Liver (tissue), 9 donors: ENCODE results near the gene ARNT2. TPM values are rescaled to one million over a fixed set of nuclear protein-coding genes. Genes with fewer than 3 reads are reported as not detected.

Experiments
- DNase-seq: peaks from one replicate; pipeline ENCODE4 v3.0.0-alpha.2; 2017; ENCODE audit warnings: low spot score
- H3K27ac ChIP-seq, 2 donors: one replicate each; pipeline ENCODE4 v1.7.0; 2013; ENCODE audit warnings: inconsistent platforms in 2 of 2, low read length in 2 of 2, control low read depth in 1 of 2, low read depth in 1 of 2, mild to moderate bottlenecking in 1 of 2
- H3K27me3 ChIP-seq, 4 donors: one replicate each; pipeline versions ENCODE4 v1.6.1 to v1.7.0; 2013; ENCODE audit warnings: low read length in 3 of 4, inconsistent platforms in 1 of 4, mild to moderate bottlenecking in 1 of 4, moderate library complexity in 1 of 4; ENCODE audit not compliant: control insufficient read depth in 4 of 4, insufficient read depth in 4 of 4
- H3K36me3 ChIP-seq, 4 donors: one replicate each; pipeline versions ENCODE4 v1.6.1 to v1.7.0; 2013; ENCODE audit warnings: low read length in 3 of 4, mild to moderate bottlenecking in 3 of 4, low read depth in 1 of 4, moderate library complexity in 1 of 4; ENCODE audit not compliant: control insufficient read depth in 4 of 4, insufficient read depth in 3 of 4
- H3K4me1 ChIP-seq, 4 donors: one replicate each; pipeline versions ENCODE4 v1.6.1 to v1.7.0; 2013; ENCODE audit warnings: low read length in 3 of 4, mild to moderate bottlenecking in 3 of 4, moderate library complexity in 1 of 4; ENCODE audit not compliant: control insufficient read depth in 4 of 4, insufficient read depth in 4 of 4
- H3K4me3 ChIP-seq, 3 donors: one replicate each; pipeline versions ENCODE4 v1.6.1 to v1.7.0; 2013; ENCODE audit warnings: low read length in 3 of 3, control low read depth in 1 of 3, low read depth in 1 of 3, mild to moderate bottlenecking in 1 of 3
- H3K9ac ChIP-seq, 2 donors: one replicate each; pipeline ENCODE4 v1.7.0; 2013; ENCODE audit warnings: low read length in 2 of 2, mild to moderate bottlenecking in 2 of 2, moderate library complexity in 2 of 2, control low read depth in 1 of 2, low read depth in 1 of 2
- H3K9me3 ChIP-seq, 4 donors: one replicate each; pipeline versions ENCODE4 v1.6.1 to v1.7.0; 2013; ENCODE audit warnings: low read length in 3 of 4; ENCODE audit not compliant: control insufficient read depth in 4 of 4
- EGR1 ChIP-seq, 2 donors: IDR thresholded peaks; 2 replicates each; pipeline ENCODE4 v1.6.1; 2016 to 2018; ENCODE audit warnings: antibody characterized with exemption in 2 of 2, low read depth in 2 of 2
- FOXA2 ChIP-seq: IDR thresholded peaks from 2 replicates; pipeline ENCODE4 v1.6.1; 2016; ENCODE audit warnings: antibody characterized with exemption
- GABPA ChIP-seq, 2 donors: IDR thresholded peaks in 1 of 2; conservative IDR thresholded peaks in 1 of 2; 2 replicates each; pipeline ENCODE4 v1.6.1; 2016; ENCODE audit warnings: antibody characterized with exemption in 2 of 2, mild to moderate bottlenecking in 1 of 2, moderate library complexity in 1 of 2
- HNF4A ChIP-seq, 2 donors: conservative IDR thresholded peaks; 2 replicates each; pipeline ENCODE4 v1.6.1; 2016; ENCODE audit warnings: antibody characterized with exemption in 2 of 2, mild to moderate bottlenecking in 2 of 2
- HNF4G ChIP-seq: IDR thresholded peaks from 2 replicates; pipeline ENCODE4 v1.6.1; 2016; ENCODE audit warnings: antibody characterized with exemption
- JUND ChIP-seq, 2 donors: IDR thresholded peaks; 2 replicates each; pipeline ENCODE4 v1.6.1; 2016; ENCODE audit warnings: antibody characterized with exemption in 2 of 2
- NR2F2 ChIP-seq: IDR thresholded peaks from 2 replicates; pipeline ENCODE4 v1.6.1; 2016; ENCODE audit warnings: antibody characterized with exemption
- RAD21 ChIP-seq, 2 donors: IDR thresholded peaks; 2 replicates each; pipeline ENCODE4 v1.6.1; 2016; ENCODE audit warnings: antibody characterized with exemption in 2 of 2, mild to moderate bottlenecking in 2 of 2
- RXRA ChIP-seq, 2 donors: IDR thresholded peaks; 2 replicates each; pipeline ENCODE4 v1.6.1; 2017 to 2018; ENCODE audit warnings: antibody characterized with exemption in 2 of 2, mild to moderate bottlenecking in 1 of 2
- SP1 ChIP-seq: IDR thresholded peaks from 2 replicates; pipeline ENCODE4 v1.6.1; 2018; ENCODE audit warnings: antibody characterized with exemption, mild to moderate bottlenecking
- YY1 ChIP-seq: IDR thresholded peaks from 2 replicates; pipeline ENCODE4 v1.6.1; 2016; ENCODE audit warnings: antibody characterized with exemption, mild to moderate bottlenecking
- WGBS: extraction: QIAGEN DNeasy Blood & Tissue Kit; methylation state at CpG from one replicate; pipeline ENCODE4 v1.1.7; 2013; 5-methylcytosine and 5-hydroxymethylcytosine counted together
- polyA plus RNA-seq, 2 donors: library from polyadenylated mRNA; stranded (reverse) in 1 of 2; unstranded in 1 of 2; fragments of 200-250 nt in 1 of 2; fragments of >200 nt in 1 of 2; fragmentation: Nextera tagmentation in 1 of 2; extraction: Ambion mirVana in 1 of 2; gene quantifications; one replicate each; pipeline versions ENCODE4 v1.2.1 to v1.2.3, GENCODE V29; 2013 to 2015
- total RNA-seq, 2 donors: library from RNA; depleted of rRNA; stranded (reverse); fragments of >200 nt; gene quantifications; one replicate each; pipeline ENCODE4 v1.2.3, GENCODE V29; 2014
- TF ChIP-seq, protein P1 (sequence below): IDR thresholded peaks from 2 replicates; pipeline ENCODE4 v1.6.1; 2016; ENCODE audit warnings: antibody characterized with exemption, mild to moderate bottlenecking
- TF ChIP-seq, protein P2 (sequence below): fragments of 150-350 bp; IDR thresholded peaks from 2 replicates; pipeline ENCODE4 v1.5.1; 2017; ENCODE audit warnings: improper control_type of control experiment, low read depth, low read length; ENCODE audit not compliant: missing input control
- TF ChIP-seq, protein P3 (sequence below): IDR thresholded peaks from 2 replicates; pipeline ENCODE4 v1.6.1; 2016; ENCODE audit warnings: antibody characterized with exemption
- TF ChIP-seq, protein P4 (sequence below): IDR thresholded peaks from 2 replicates; pipeline ENCODE4 v1.6.1; 2016; ENCODE audit warnings: antibody characterized with exemption
- donor health status: healthy.
- donor health status: healthy.
- donor health status: healthy.
- donor health status: healthy.
- donor health status: healthy.

The ARNT2 gene
- total and polyA plus RNA-seq, 4 donors: 0.17 to 0.92 (median 0.54) TPM

DNA sequence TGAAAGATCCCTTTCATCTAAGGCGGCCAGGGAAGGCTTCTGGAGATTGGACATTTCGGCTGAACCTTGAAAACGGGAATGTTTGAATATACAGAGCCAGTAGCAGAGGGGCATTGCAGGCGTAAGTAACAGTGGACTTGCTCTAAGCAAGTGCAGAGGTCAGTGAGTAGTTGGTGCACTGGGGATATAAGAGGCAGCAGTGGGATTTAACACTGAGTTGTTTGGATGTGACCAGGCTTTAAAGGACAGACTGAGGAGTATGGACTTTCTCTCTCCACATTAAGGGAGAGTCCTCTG, 1.3 kb downstream of the ARNT2 start (continued):
- TF ChIP-seq, protein P1, sequence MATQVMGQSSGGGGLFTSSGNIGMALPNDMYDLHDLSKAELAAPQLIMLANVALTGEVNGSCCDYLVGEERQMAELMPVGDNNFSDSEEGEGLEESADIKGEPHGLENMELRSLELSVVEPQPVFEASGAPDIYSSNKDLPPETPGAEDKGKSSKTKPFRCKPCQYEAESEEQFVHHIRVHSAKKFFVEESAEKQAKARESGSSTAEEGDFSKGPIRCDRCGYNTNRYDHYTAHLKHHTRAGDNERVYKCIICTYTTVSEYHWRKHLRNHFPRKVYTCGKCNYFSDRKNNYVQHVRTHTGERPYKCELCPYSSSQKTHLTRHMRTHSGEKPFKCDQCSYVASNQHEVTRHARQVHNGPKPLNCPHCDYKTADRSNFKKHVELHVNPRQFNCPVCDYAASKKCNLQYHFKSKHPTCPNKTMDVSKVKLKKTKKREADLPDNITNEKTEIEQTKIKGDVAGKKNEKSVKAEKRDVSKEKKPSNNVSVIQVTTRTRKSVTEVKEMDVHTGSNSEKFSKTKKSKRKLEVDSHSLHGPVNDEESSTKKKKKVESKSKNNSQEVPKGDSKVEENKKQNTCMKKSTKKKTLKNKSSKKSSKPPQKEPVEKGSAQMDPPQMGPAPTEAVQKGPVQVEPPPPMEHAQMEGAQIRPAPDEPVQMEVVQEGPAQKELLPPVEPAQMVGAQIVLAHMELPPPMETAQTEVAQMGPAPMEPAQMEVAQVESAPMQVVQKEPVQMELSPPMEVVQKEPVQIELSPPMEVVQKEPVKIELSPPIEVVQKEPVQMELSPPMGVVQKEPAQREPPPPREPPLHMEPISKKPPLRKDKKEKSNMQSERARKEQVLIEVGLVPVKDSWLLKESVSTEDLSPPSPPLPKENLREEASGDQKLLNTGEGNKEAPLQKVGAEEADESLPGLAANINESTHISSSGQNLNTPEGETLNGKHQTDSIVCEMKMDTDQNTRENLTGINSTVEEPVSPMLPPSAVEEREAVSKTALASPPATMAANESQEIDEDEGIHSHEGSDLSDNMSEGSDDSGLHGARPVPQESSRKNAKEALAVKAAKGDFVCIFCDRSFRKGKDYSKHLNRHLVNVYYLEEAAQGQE: no peak
- TF ChIP-seq EGR1 (IDR thresholded peaks at IDR 0.05; ENCODE audit: low read depth in 2 of 2): no peak
- TF ChIP-seq RXRA (IDR thresholded peaks at IDR 0.05): no peak

DNA sequence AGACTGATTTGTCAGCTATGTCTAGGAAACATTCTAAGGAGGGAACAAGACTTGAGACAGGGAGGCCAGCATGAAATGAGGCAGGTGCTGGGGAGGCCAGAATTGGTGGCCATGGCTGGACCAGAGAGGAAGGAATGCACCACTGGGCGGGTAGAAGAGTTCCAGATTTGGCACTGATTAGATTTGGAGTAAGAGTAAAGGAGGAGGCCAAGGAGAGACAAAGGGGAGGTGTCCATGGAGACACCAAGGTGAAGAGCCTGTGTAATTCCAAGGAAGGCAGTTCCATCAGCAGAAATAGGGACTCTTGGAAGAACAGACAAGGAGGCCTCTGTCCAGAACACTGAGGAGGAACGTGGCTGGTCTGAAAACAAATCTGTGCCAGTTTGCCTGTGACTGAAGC, 1.8 kb downstream of the ARNT2 start:
- Histone ChIP-seq H3K4me3 (no peak overlapping the region), H3K36me3 (no peaks in the 10 kb centered on the region), H3K27me3 (peaks cover 2 to 12% (median 6%) of the 10 kb centered on the region in 4 donors), H3K4me1 (peaks cover 4 to 13% (median 6%) of the 10 kb centered on the region in 4 donors), H3K9ac (no peak overlapping the region), H3K9me3 (no peaks in the 10 kb centered on the region), H3K27ac (no peak overlapping the region)
- TF ChIP-seq JUND (IDR thresholded peaks at IDR 0.05): no peak
- no peak for TF ChIP-seq YY1
- TF ChIP-seq SP1: no peak
- TF ChIP-seq FOXA2: no peak
- TF ChIP-seq RAD21 (IDR thresholded peaks at IDR 0.05): no peak
- TF ChIP-seq, protein P2, sequence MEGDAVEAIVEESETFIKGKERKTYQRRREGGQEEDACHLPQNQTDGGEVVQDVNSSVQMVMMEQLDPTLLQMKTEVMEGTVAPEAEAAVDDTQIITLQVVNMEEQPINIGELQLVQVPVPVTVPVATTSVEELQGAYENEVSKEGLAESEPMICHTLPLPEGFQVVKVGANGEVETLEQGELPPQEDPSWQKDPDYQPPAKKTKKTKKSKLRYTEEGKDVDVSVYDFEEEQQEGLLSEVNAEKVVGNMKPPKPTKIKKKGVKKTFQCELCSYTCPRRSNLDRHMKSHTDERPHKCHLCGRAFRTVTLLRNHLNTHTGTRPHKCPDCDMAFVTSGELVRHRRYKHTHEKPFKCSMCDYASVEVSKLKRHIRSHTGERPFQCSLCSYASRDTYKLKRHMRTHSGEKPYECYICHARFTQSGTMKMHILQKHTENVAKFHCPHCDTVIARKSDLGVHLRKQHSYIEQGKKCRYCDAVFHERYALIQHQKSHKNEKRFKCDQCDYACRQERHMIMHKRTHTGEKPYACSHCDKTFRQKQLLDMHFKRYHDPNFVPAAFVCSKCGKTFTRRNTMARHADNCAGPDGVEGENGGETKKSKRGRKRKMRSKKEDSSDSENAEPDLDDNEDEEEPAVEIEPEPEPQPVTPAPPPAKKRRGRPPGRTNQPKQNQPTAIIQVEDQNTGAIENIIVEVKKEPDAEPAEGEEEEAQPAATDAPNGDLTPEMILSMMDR: no peak
- TF ChIP-seq, protein P3, sequence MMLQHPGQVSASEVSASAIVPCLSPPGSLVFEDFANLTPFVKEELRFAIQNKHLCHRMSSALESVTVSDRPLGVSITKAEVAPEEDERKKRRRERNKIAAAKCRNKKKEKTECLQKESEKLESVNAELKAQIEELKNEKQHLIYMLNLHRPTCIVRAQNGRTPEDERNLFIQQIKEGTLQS: no peak
- no peak for TF ChIP-seq HNF4A (conservative IDR thresholded peaks at IDR 0.05)
- TF ChIP-seq, protein P4, sequence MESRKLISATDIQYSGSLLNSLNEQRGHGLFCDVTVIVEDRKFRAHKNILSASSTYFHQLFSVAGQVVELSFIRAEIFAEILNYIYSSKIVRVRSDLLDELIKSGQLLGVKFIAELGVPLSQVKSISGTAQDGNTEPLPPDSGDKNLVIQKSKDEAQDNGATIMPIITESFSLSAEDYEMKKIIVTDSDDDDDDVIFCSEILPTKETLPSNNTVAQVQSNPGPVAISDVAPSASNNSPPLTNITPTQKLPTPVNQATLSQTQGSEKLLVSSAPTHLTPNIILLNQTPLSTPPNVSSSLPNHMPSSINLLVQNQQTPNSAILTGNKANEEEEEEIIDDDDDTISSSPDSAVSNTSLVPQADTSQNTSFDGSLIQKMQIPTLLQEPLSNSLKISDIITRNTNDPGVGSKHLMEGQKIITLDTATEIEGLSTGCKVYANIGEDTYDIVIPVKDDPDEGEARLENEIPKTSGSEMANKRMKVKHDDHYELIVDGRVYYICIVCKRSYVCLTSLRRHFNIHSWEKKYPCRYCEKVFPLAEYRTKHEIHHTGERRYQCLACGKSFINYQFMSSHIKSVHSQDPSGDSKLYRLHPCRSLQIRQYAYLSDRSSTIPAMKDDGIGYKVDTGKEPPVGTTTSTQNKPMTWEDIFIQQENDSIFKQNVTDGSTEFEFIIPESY: no peak
- no peak for TF ChIP-seq GABPA (IDR thresholded peaks at IDR 0.05 in 1 of 2, conservative IDR thresholded peaks at IDR 0.05 in 1 of 2)
- TF ChIP-seq HNF4G: no peak
- TF ChIP-seq RXRA (IDR thresholded peaks at IDR 0.05): no peak
- 80% methylated on average over 2 of the region's 2 CpGs for WGBS
- DNase-seq: no peak

DNA sequence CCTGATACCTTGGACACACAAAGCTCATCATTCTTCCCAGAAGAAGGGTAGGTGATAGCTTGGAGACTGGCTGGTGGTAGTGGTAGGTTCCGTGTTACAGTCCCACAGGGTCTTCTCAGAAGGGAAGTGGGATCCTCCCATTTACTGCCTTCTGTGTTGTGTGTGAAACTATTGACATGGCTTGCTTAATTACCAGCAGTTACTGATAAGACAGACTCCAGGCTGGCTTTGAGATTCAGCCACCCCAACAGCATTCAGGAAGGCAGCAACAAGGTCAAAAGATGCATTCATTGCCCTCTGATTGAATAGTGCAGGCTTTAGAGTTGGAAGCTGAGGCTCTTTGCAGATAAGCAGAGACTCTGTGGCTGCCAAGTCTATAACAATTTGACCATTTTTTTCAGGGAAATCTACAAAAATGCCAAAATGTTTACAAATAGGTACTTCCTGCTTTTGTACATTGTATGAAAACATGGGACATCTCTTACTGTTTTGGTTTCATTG, 7.7 kb downstream of the ARNT2 start:
- 46% methylated on average over 1 of the region's 1 CpG for WGBS
- no peaks in the 10 kb centered on the region for H3K36me3 ChIP-seq
- DNase-seq: no peak
- peaks cover 0 to 5% (median 1%) of the 10 kb centered on the region in 4 donors for H3K27me3 ChIP-seq
- H3K27ac ChIP-seq: no peak overlapping the region
- H3K9ac ChIP-seq: no peak overlapping the region
- TF ChIP-seq GABPA (IDR thresholded peaks at IDR 0.05 in 1 of 2, conservative IDR thresholded peaks at IDR 0.05 in 1 of 2) (no peak), HNF4A (conservative IDR thresholded peaks at IDR 0.05) (no peak), HNF4G (no peak), NR2F2 (peak; percentile 58)
- no peak overlapping the region for H3K4me3 ChIP-seq
- no peaks in the 10 kb centered on the region for H3K4me1 ChIP-seq
- no peaks in the 10 kb centered on the region for H3K9me3 ChIP-seq
